ENCODE measurements around the gene PDE6D.

The PDE6D gene

DNA sequence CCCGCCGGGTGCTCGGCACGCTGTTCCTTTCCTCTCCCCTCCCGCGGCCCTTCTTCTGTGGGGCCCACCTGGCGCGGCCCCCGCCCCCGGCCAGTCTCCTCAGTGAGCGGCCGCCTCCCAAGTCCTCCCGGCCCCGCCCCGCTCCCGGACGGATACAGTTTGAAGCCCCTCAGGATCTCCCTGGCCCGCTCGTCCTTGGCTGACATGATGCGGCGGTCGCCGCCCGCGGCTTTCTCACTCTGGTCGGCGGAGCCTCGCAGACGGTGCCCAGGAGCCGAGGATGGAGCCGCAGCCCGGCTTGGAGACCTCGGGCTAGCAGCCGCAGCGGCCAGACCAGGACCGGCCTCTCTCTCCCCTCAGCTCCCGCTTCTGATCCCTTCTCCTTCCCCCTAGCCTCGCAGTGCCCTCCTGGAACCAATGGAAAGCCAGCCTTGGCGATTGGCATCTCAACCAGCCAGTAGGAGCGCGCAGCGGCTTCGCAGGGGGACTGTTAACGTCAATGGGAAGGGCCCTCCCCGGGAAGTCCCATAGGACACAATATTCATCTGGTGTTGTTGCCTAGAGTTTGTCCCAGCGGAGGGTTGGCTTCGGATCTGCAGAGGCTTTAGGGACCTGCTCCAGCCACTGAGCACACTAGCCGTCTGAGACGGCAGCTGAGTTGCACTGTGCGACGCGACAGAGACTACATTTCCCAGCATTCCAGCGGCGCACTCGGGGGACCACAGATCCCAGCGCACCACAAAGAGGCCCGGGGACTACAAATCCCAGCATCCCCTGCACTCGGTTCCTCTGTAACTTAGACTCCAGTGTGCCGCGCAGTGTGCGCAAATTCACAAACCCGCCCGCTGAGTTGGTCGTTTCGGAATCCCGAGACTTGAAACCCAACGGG, at the start of gene PDE6D:
PDE6D (minus strand) TSS at position 374 of the 889 bp plus-strand sequence; CDS start at position 206, 168 bp downstream.
- TF ChIP-seq CTCF (IDR thresholded peaks at IDR 0.05): no peak

DNA sequence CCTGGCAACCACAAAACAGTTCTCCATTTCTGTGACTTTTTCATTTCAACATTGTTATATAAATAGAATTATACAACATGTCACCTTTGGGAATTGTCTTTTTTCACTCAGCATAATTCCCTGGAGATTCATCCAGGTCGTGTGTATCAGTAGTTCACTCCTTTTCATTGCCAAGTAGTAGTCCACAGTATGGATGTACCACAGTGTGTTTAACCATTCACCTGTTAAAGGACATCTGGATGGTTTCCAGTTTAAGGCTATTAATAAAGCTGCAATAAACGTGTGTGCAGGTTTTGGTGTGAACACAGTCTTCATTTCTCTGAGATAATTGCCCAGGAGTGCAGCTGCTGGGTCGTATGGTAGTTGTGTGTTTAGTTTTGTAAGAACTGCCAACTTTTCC, 40.8 kb upstream of the PDE6D start:
- no peak for TF ChIP-seq CTCF (IDR thresholded peaks at IDR 0.05)

GRCh38 chr2:231820786-231821303, 39.8 kb upstream of the PDE6D start:
- no peak for TF ChIP-seq CTCF (IDR thresholded peaks at IDR 0.05)

GRCh38 chr2:231819447-231820042, 38.5 kb upstream of the PDE6D start:
- no peak for TF ChIP-seq CTCF (IDR thresholded peaks at IDR 0.05)

DNA sequence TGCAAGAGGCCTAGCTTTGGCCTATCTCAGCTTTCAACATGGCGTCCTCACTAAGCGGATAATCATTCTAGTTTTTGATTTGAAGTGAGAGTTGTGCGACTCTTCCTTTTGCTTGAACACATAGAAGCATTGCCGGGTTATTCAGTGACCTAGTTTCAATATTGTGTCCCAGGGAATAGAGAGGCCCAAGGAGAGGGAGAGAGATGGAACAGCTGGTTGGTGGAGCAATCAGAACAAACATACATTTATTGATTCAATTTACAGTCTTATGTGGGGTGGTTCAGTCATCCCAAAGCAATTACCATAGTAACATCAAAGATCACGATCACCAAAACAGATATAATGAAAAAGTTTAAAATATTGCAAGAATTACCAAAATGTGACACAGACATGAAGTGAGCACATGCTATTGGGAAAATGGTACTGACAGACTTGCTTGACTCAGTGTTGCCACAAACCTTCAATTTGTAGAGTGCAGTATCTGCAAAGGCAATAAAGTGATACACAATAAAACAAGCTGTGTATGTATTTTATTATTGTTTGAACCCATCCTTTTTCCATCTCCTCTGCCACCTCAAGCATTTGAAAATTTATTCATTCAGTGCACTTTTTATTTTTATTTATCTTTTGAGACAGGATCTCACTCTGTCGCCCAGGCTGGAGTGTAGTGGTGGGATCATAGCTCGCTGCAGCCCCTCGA, 35.4 kb upstream of the PDE6D start:
- no peak for TF ChIP-seq CTCF (IDR thresholded peaks at IDR 0.05)

DNA sequence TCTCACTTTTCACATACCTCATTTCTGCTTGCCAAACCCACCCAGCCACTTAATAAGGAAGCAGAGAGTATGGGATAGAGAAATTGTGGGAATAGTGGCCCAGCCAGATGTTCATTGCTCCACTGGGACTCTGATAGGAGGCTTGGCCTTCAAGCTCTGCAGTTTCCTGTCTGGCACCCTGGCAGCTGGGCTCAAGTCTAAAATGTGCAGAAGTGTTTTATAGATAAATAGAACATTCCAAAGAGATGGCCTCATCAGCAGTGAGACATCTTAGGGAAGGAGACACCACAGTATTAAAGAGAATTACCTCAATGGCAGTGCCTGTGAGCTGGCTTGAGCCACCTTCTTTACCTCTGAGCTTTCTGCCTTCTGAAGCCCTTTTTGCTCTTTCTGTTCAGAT, 29.8 kb upstream of the PDE6D start:
- no peak for TF ChIP-seq CTCF (IDR thresholded peaks at IDR 0.05)

- no peak for TF ChIP-seq CTCF (IDR thresholded peaks at IDR 0.05)
Observed at GRCh38 chr2:231807020-231807419, 25.9 kb upstream of the PDE6D start.

Data from LNCAP (cell line).